Astrocyte of the cerebellum (primary cell): ENCODE measurements around the gene OXGR1.

Experiments
- DNase-seq: peaks from one replicate; pipeline ENCODE4 v3.0.0-alpha.2; 2011; ENCODE audit warnings: low read depth
- H3K4me3 ChIP-seq: 2 replicates; pipeline ENCODE4 v1.5.1; 2011; ENCODE audit warnings: mild to moderate bottlenecking, low read depth, low read length, moderate library complexity
- in situ Hi-C: cut with HindIII; loops from 2 replicates; pipeline ENCODE4 v1.10.0; 2017; ENCODE audit warnings: low sequenced_read_pairs
- TF ChIP-seq, protein P1 (sequence below): IDR thresholded peaks from 2 replicates; pipeline ENCODE4 v1.5.1; 2012; ENCODE audit warnings: low read length, low read depth, moderate library complexity, mild to moderate bottlenecking; ENCODE audit errors: missing control alignments

Gene OXGR1

DNA sequence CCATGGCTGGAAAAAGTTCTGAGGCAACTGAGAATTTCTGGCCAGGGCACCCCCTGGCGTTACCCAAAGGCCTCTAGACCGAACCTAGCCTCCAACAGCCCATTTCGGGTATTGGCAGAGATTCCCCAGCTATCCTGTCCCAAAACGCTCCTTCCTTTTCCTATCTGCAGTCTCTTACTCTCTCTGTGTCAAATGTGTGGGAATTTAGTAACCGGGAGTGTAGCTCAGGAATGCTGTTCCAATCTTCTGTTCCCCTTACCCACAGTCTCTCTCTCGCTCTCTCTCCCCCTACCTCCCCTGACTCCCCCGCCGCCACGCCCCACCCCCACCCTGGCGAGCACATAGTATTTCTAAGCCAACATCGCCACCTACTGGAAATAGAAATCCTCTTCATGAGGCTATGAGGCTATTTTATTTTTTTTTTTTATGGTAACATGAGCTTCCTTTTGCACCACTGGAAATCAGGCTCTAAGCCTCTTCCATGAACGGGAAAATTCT lies 27.0 kb downstream of the OXGR1 start:
- TF ChIP-seq, protein P1, sequence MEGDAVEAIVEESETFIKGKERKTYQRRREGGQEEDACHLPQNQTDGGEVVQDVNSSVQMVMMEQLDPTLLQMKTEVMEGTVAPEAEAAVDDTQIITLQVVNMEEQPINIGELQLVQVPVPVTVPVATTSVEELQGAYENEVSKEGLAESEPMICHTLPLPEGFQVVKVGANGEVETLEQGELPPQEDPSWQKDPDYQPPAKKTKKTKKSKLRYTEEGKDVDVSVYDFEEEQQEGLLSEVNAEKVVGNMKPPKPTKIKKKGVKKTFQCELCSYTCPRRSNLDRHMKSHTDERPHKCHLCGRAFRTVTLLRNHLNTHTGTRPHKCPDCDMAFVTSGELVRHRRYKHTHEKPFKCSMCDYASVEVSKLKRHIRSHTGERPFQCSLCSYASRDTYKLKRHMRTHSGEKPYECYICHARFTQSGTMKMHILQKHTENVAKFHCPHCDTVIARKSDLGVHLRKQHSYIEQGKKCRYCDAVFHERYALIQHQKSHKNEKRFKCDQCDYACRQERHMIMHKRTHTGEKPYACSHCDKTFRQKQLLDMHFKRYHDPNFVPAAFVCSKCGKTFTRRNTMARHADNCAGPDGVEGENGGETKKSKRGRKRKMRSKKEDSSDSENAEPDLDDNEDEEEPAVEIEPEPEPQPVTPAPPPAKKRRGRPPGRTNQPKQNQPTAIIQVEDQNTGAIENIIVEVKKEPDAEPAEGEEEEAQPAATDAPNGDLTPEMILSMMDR: no peak
- no peak overlapping the region for H3K4me3 ChIP-seq
- in situ Hi-C loops: no loop called here
- no peak for DNase-seq

DNA sequence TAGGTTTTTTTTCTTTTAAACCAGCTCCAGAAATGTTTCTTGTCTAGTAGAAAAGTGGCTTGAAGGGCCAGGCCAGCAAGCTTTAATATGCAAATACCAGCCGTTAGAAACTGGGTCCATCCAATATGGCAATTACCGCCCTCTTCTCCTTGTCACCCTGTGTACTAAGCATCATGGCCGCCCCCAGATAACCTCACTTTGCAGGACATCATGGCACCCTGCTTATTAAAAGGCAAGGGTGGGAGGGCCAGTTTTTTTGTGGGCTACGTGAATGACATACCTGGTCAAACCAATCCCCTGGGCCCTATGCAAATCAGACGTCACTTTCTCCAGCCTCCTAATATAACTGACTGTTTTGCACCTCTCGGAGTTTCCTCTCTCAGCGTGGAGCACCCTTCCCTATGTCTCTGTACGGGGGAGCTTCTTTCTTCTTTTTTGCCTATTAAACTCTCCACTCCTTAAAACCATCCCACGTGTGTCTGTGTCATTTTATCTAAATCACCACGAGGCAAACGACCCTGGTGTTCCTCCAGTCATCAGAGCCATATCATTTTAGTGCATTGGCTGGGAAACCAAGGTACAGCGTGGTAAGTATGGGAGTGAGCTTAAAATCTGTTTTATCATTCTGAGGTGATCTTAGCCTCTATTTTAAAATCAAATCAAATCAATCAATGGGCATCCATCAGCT lies 27.7 kb downstream of the OXGR1 start:
- DNase-seq: no peak
- in situ Hi-C loops: no loop called here
- TF ChIP-seq, protein P1: no peak
- no peak overlapping the region for H3K4me3 ChIP-seq

DNA sequence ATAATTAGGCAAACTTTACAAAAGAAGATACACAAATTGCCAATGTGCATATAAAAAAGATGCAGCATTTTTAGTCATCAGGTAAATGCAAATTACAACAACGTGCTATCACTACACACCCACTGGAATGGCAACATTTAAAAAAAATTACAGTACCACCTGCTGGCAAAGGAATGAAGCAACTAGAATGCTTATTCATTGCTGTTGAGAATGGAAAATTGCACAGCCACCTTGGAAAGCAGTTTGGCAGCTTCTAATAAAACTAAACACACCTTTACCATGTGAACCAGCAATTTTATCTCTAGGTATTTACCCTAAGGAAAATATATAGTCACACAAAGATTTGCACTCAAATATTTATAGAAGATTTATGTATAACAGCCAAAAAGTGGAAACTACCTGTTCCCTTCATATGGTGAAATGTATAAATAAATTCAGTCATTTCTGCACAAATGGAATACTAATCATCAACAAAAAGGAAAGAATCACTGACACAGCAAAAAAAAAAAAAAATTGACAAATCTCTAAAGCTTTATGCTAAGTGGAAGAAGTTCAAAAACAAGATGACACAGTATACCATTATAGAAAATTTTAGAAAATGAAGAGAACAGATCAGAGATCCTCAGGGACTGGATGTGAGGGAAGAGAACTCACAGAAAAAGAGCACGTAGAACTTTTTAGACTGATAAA lies 30.3 kb downstream of the OXGR1 start:
- in situ Hi-C loops: no loop called here
- no peak overlapping the region for H3K4me3 ChIP-seq
- TF ChIP-seq, protein P1: no peak
- no peak for DNase-seq

DNA sequence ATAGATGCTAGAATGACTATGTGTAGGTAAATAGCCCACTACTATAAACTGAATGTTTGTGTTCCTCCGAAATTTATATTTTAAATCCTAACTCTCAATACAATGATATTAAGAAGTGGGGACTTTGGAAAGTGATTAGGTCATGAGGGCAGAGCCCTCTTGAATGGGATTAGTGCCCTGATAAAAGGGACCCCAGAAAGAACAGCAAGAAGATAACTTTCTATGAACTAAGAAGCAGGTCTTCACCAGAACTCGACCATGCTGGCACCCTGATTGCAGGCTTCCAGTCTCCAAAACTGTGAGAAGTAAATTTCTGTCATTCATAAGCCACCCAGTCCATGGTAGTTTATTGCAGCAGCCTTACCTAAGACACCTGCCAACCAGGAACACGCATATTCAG lies 33.9 kb downstream of the OXGR1 start:
- H3K4me3 ChIP-seq: no peak overlapping the region
- TF ChIP-seq, protein P1: no peak
- DNase-seq: no peak
- in situ Hi-C loops: no loop called here

DNA sequence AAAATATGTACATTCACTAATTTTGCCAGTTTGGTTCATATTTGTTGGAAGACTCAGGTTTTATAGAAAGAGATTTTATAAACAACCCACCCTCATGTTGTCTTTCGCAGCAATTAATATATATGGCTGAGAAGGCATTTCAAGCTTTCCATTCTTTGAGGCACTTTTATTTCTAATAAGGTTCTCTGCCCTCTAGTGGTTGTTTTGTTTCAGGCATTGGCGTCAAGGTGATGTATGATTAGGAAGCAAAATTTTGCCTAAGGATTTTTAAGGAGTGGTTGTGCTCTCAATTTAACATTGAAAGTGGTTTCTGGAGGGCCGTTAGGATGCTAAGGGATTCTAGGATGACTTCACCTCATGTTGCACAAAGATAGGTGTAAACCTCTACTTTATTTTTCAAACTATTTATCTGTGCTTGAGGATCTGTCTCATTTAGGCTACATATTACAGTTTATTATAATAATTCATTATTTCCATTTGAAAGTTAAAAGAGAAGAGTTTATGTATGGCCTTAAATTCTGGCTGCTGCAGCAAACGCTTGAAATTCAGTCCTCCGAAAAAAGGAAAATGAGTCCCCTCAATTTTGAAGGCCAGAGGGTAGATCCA lies 35.9 kb downstream of the OXGR1 start:
- TF ChIP-seq, protein P1: peak; percentile 83
- in situ Hi-C loops: no loop called here
- DNase-seq: peak; percentile 23

DNA sequence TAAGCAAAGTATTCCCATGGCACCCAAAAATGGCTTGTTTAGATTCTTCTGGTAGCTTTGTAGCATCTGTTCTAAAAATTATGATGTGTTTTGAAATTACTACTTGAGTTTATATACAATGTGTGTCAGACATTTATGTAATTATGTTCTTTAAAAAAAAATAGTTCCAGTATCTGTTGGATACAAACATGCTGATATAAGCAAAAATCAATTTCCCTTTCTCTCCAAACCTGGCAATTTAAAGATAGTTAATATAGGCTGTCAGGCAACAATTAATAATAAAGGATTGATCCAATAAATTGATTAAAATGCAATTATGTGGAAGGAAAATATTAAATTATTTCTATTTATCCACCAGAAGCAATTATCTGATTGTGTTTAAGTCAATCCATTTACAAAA lies 41.7 kb downstream of the OXGR1 start:
- in situ Hi-C loops: no loop called here
- no peak overlapping the region for H3K4me3 ChIP-seq
- TF ChIP-seq, protein P1: no peak
- DNase-seq: no peak

More for the DNA sequence above, 35.9 kb downstream of the OXGR1 start:
- H3K4me3 ChIP-seq: no peak overlapping the region
